RWPE2 (cell line): ENCODE results near the gene PRKCSH.

ENCODE experiments used
- ATAC-seq: fragments of 200-7000 bp; cut with Tn5 transposase; 3 replicates; pipeline ENCODE4 v1.9.1; 2021; ENCODE audit warnings: low read depth
- DNase-seq: peaks from one replicate; pipeline ENCODE4 v3.0.0-alpha.2; 2020; ENCODE audit warnings: low spot score
- H3K27ac ChIP-seq: fragments of 450-650 bp; 2 replicates; pipeline ENCODE4 v1.5.1; 2017; ENCODE audit warnings: mild to moderate bottlenecking; ENCODE audit not compliant: poor library complexity, severe bottlenecking
- H3K27me3 ChIP-seq: fragments of 250-450 bp; sonication (Bioruptor Pico); 2 replicates; pipeline ENCODE4 v1.5.1; 2021; ENCODE audit warnings: mild to moderate bottlenecking, moderate library complexity; ENCODE audit not compliant: insufficient read depth, poor library complexity, severe bottlenecking
- H3K36me3 ChIP-seq: fragments of 250-450 bp; sonication (Bioruptor Pico); 2 replicates; pipeline ENCODE4 v1.5.1; 2020; ENCODE audit warnings: low read depth, mild to moderate bottlenecking, moderate library complexity
- H3K4me1 ChIP-seq: fragments of 250-450 bp; sonication (Bioruptor Pico); 2 replicates; pipeline ENCODE4 v1.5.1; 2021; ENCODE audit warnings: mild to moderate bottlenecking, moderate library complexity; ENCODE audit not compliant: insufficient read depth, poor library complexity, severe bottlenecking
- H3K4me3 ChIP-seq: fragments of 250-450 bp; sonication (Bioruptor Pico); 2 replicates; pipeline ENCODE4 v1.5.1; 2021; ENCODE audit warnings: mild to moderate bottlenecking, moderate library complexity; ENCODE audit not compliant: severe bottlenecking
- H3K9me3 ChIP-seq: fragments of 250-450 bp; sonication (Bioruptor Pico); 2 replicates; pipeline ENCODE4 v1.5.1; 2021; ENCODE audit warnings: mild to moderate bottlenecking, moderate library complexity; ENCODE audit not compliant: severe bottlenecking
- TF ChIP-seq, protein P1 (sequence below): fragments of 450-650 bp; IDR thresholded peaks from one replicate; pipeline ENCODE4 v1.5.1; 2017; ENCODE audit warnings: mild to moderate bottlenecking, moderate library complexity; ENCODE audit not compliant: poor library complexity, severe bottlenecking

Gene PRKCSH

DNA sequence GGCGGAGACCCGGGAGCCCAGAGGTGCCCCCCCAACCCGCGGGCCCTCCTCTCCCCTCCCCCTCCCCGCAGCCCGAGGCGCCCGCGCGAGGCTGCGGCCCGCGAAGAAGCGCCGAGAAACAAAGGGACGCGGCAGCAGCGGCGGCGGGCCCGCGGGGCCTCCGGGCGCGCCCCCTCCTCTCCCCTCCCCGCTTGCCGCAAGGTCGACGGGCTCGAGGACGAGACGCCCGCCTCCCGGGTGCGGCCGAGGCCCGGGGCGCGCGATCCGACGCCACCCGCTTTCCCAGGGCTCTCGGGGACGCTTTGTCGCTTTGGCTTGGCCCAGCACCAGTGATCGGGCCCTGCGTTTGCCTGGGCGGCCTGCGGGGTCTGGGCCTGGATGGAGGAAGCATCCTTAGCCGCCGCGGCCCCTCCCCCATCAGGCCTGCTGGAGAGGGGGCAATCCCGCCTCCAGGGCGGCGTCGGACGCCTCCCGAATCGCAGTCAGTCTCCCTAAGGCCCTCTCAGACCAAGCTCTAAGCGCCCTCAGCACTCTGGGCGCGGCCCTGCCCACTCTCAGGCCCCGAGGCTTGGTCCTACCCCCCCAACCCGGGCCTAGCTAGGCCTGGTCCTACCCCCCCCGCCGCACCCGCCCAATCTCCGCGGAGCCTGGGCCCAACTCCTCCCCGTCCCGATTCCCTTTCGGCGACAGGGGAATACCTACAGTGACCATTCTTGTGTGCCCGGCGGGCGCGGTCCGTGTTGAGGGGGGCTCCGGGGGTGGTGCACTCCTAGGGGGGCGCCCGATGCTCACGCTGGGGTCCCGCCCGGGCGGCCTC lies 44.7 kb downstream of the PRKCSH start:
- H3K27ac ChIP-seq: no peak overlapping the region
- H3K4me1 ChIP-seq: no peaks in the 10 kb centered on the region
- no peaks in the 10 kb centered on the region for H3K36me3 ChIP-seq
- no peak for ATAC-seq
- no peak overlapping the region for H3K4me3 ChIP-seq
- DNase-seq: no peak
- peaks cover 27% of the 10 kb centered on the region for H3K27me3 ChIP-seq
- TF ChIP-seq, protein P1, sequence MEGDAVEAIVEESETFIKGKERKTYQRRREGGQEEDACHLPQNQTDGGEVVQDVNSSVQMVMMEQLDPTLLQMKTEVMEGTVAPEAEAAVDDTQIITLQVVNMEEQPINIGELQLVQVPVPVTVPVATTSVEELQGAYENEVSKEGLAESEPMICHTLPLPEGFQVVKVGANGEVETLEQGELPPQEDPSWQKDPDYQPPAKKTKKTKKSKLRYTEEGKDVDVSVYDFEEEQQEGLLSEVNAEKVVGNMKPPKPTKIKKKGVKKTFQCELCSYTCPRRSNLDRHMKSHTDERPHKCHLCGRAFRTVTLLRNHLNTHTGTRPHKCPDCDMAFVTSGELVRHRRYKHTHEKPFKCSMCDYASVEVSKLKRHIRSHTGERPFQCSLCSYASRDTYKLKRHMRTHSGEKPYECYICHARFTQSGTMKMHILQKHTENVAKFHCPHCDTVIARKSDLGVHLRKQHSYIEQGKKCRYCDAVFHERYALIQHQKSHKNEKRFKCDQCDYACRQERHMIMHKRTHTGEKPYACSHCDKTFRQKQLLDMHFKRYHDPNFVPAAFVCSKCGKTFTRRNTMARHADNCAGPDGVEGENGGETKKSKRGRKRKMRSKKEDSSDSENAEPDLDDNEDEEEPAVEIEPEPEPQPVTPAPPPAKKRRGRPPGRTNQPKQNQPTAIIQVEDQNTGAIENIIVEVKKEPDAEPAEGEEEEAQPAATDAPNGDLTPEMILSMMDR: no peak
- H3K9me3 ChIP-seq: no peaks in the 10 kb centered on the region

- ATAC-seq (no peak), DNase-seq (no peak)
- Histone ChIP-seq H3K27ac (no peak within 1 kb of the TSS), H3K9me3 (no peaks in the 10 kb centered on the region), H3K27me3 (peaks cover 27% of the 10 kb centered on the region), H3K4me1 (no peaks in the 10 kb centered on the region), H3K36me3 (no peaks in the 10 kb centered on the region), H3K4me3 (peak within 1 kb of the TSS; percentile 30)
- TF ChIP-seq, protein P1: no peak
Observed at GRCh38 chr19:11480715-11481533, 45.5 kb downstream of the PRKCSH start, which contains the start of gene ELAVL3. ELAVL3 (minus strand) TSS chr19:11481046; CDS start chr19:11480608, 438 bp downstream.

GRCh38 chr19:11481534-11482383 lies 46.3 kb downstream of the PRKCSH start:
- TF ChIP-seq, protein P1: no peak
- Histone ChIP-seq H3K27me3 (peaks cover 27% of the 10 kb centered on the region), H3K36me3 (no peaks in the 10 kb centered on the region), H3K27ac (no peak overlapping the region), H3K9me3 (no peaks in the 10 kb centered on the region), H3K4me1 (no peaks in the 10 kb centered on the region), H3K4me3 (peak overlapping the region; percentile 30)
- ATAC-seq: peak; percentile 87
- DNase-seq: peak; percentile 82

DNA sequence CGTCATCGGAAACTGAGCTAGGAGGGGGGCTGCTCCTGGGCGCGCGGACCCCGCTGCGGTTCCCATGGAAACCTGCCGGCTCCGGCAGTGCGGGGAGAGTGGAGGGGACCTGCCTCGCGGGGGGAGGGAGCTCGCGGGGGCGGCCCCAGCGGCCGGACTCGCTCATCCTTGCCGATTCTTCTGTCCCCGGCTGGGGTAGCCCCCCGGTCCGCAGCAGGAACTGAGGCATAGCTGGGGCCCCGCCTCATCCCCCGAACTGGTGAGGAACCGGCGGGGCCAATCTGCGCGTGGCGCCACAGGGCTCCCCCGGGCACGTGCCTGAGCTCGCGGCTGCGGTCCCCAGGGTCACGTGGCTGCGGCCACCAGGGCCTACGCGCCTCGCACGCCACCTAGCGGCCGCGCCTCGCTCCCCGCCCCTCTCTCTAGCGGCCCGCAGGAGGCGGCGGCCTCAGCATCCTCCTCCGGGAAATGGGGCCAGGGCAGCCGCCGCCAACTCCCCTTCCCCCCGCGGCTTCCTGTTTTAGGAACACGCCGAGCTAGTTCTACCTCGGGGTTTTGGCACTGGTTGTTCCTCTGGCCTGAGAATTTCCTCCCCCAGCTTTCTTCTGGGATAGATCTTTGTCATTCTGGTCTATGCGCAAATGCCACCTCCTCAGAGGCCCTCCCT lies 47.1 kb downstream of the PRKCSH start:
- Histone ChIP-seq H3K36me3 (no peaks in the 10 kb centered on the region), H3K27ac (no peak overlapping the region), H3K9me3 (no peaks in the 10 kb centered on the region), H3K4me3 (peak overlapping the region; percentile 30), H3K4me1 (no peaks in the 10 kb centered on the region), H3K27me3 (peaks cover 27% of the 10 kb centered on the region)
- TF ChIP-seq, protein P1: peak; percentile 98
- peak; percentile 60 for ATAC-seq
- no peak for DNase-seq
